ENCODE data around the gene UBE2D1. TPM values are rescaled to one million over a fixed set of nuclear protein-coding genes. Genes with fewer than 3 reads are reported as not detected.

Gene UBE2D1
- total and polyA plus RNA-seq, 2 of the 8 experiments (the other 6 are each of a cell fraction or from before 2014, with no cell fraction given), result 21.2 to 33.5 TPM

- H3K23ac ChIP-seq (ENCODE audit: insufficient read length), result no peak overlapping the region
- no peak overlapping the region for H2BK120ac ChIP-seq (replicated peaks; ENCODE audit: low read depth, low read length)
- no peaks in the 10 kb centered on the region for H3K79me2 ChIP-seq (ENCODE audit: control insufficient read depth in 1 of 2, insufficient read depth in 2 of 2, low read length in 2 of 2)
- H3K18ac ChIP-seq (ENCODE audit: extremely low read depth, low read length), result no peak overlapping the region
- no peak overlapping the region for H4K91ac ChIP-seq (replicated peaks; ENCODE audit: insufficient read length, low read length)
- no peak overlapping the region for H3K56ac ChIP-seq (replicated peaks; ENCODE audit: insufficient read length, low read depth, low read length)
- H3K4me3 ChIP-seq (ENCODE audit: extremely low read depth in 1 of 4, insufficient read depth in 2 of 4, low read depth in 3 of 4, low read length in 4 of 4), result no peak overlapping the region
- H3K9ac ChIP-seq (replicated peaks in 1 of 4; ENCODE audit: extremely low read depth in 1 of 4, low read depth in 3 of 4, low read length in 3 of 4), result no peak overlapping the region
- no peaks in the 10 kb centered on the region for H3K23me2 ChIP-seq (ENCODE audit: low read depth, low read length)
- FAIRE-seq (no peak), DNase-seq (ENCODE audit: low read depth in 1 of 2, low spot score in 2 of 2) (no peak)
- no peaks in the 10 kb centered on the region for H3K4me1 ChIP-seq (replicated peaks in 1 of 4; ENCODE audit: control insufficient read depth in 3 of 4, insufficient read depth in 4 of 4, low read length in 3 of 4)
- 86% methylated on average over 4 of the region's 4 CpGs; no CpG with 5 or more reads in 1 of the 2 experiments for WGBS, 2 experiments (ENCODE audit: extremely low coverage in 1 of 2, insufficient coverage in 1 of 2, insufficient read length in 1 of 2, insufficient replicate concordance in 2 of 2, low coverage in 1 of 2, low lambda C conversion rate in 2 of 2, missing lambda C conversion rate in 1 of 2)
- H3K27me3 ChIP-seq (replicated peaks in 1 of 4; ENCODE audit: control insufficient read depth in 3 of 4, extremely low read depth in 1 of 4, insufficient read depth in 3 of 4, low read length in 3 of 4), result no peaks in the 10 kb centered on the region
- peaks cover 0 to 4% of the 10 kb centered on the region in 2 experiments for H4K20me1 ChIP-seq (replicated peaks in 1 of 2; ENCODE audit: control insufficient read depth in 1 of 2, insufficient read depth in 2 of 2, low read length in 2 of 2)
- no peak overlapping the region for H3K14ac ChIP-seq (ENCODE audit: insufficient read length)
- H2AK5ac ChIP-seq (ENCODE audit: low read depth, low read length), result no peak overlapping the region
- ChIA-PET POLR2A (ENCODE audit: partially characterized antibody) (interaction anchor here (0.6 kb wide), 1 partner anchor 13 kb away, joined by 3 read pairs; no protein-coding TSS in a partner anchor), CTCF (ENCODE audit: partially characterized antibody) (interaction anchor here (4.2 kb wide), 1 partner anchor 15 kb away, joined by 21 read pairs; no protein-coding TSS in a partner anchor)
- H3K4me2 ChIP-seq (ENCODE audit: insufficient read depth in 1 of 2, low read depth in 2 of 2, low read length in 2 of 2), result no peak overlapping the region
- no peak overlapping the region for H2BK15ac ChIP-seq (ENCODE audit: low read length)
- no peaks in the 10 kb centered on the region for H3K9me3 ChIP-seq (ENCODE audit: insufficient read depth in 2 of 2, low read depth in 1 of 2, low read length in 1 of 2)
- H3K27ac ChIP-seq (ENCODE audit: low read depth, low read length), result no peak overlapping the region
- H2AFZ ChIP-seq (ENCODE audit: low read length), result no peak overlapping the region
- H2BK12ac ChIP-seq (ENCODE audit: low read depth, low read length), result no peak overlapping the region
- H2BK5ac ChIP-seq (ENCODE audit: low read depth, low read length), result no peak overlapping the region
- no peak overlapping the region for H4K5ac ChIP-seq (ENCODE audit: insufficient read length, low read depth, low read length)
- H4K8ac ChIP-seq (ENCODE audit: extremely low read depth, insufficient read depth, low read length), result no peak overlapping the region
- H3K36me3 ChIP-seq (ENCODE audit: control insufficient read depth in 2 of 4, insufficient read depth in 4 of 4, low read length in 3 of 4), result peaks cover 0 to 38% (median 14%) of the 10 kb centered on the region in 4 experiments; a peak in 5 of 8 replicates
- H3K4ac ChIP-seq (replicated peaks; ENCODE audit: insufficient read length, low read depth, low read length), result no peak overlapping the region
- H2BK20ac ChIP-seq (ENCODE audit: low read length), result no peak overlapping the region
- H3K79me1 ChIP-seq (ENCODE audit: low read depth, low read length), result no peaks in the 10 kb centered on the region
- TF ChIP-seq JUND (IDR thresholded peaks at IDR 0.05; ENCODE audit: low read length) (no peak), BCL11A (IDR thresholded peaks at IDR 0.05; ENCODE audit: low read depth in 2 of 2, low read length in 2 of 2) (no peak), FOSL1 (IDR thresholded peaks at IDR 0.05; ENCODE audit: insufficient read depth, low read depth, low read length) (no peak), TBP (IDR thresholded peaks at IDR 0.05; ENCODE audit: low read depth, low read length) (no peak), KDM1A (IDR thresholded peaks at IDR 0.05; ENCODE audit: borderline replicate concordance, low read length) (no peak), SUZ12 (IDR thresholded peaks at IDR 0.05; ENCODE audit: low read length) (no peak), TCF12 (IDR thresholded peaks at IDR 0.05; ENCODE audit: low read depth, low read length) (no peak), GABPA (IDR thresholded peaks at IDR 0.05; ENCODE audit: borderline replicate concordance, insufficient read depth, low read length) (no peak), CTBP2 (IDR thresholded peaks at IDR 0.05; ENCODE audit: borderline replicate concordance, insufficient read depth, insufficient read length, low read length) (no peak), NANOG (IDR thresholded peaks at IDR 0.05; ENCODE audit: insufficient read depth, low read depth, low read length, poor library complexity, severe bottlenecking) (no peak), SP1 (IDR thresholded peaks at IDR 0.05; ENCODE audit: low read depth, low read length) (no peak), MAX (IDR thresholded peaks at IDR 0.05) (no peak)
- TF ChIP-seq, protein P1, sequence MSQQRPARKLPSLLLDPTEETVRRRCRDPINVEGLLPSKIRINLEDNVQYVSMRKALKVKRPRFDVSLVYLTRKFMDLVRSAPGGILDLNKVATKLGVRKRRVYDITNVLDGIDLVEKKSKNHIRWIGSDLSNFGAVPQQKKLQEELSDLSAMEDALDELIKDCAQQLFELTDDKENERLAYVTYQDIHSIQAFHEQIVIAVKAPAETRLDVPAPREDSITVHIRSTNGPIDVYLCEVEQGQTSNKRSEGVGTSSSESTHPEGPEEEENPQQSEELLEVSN (IDR thresholded peaks at IDR 0.05), result no peak
Measured at GRCh38 chr10:58399410-58399809, 64.6 kb downstream of the UBE2D1 start.

All from H1 (cell line).